HCT116 (cell line): Measurements from ENCODE around the gene CXCR5. TPM values are rescaled to one million over a fixed set of nuclear protein-coding genes. Genes with fewer than 3 reads are reported as not detected.

Experiments
- ATAC-seq: fragments of 200-7000 bp; cut with Tn5 transposase; 2 replicates; pipeline ENCODE4 v1.9.1; 2020; ENCODE audit warnings: mild to moderate bottlenecking, moderate library complexity
- BruUV-seq: library from RNA; stranded (reverse); fragments of 400-500 nt; replicated peaks from 2 replicates; lab custom pipeline; 2021; lab: Mats Ljungman, UMichigan
- CTCF ChIA-PET: fragments of 300-600 bp; sonication (Branson Sonifier 250); formaldehyde crosslinking; loops from one replicate; lab custom pipeline; 2021; ENCODE audit warnings: antibody characterized with exemption; lab: Charles Lee
- POLR2A ChIA-PET: fragments of 300-600, 350-600 bp; sonication (Branson Sonifier 250); formaldehyde crosslinking; loops from one replicate; lab custom pipeline; 2021; ENCODE audit warnings: antibody characterized with exemption; lab: Charles Lee
- RAD21 ChIA-PET, 2 experiments: fragments of 300-600 bp; sonication (Branson Sonifier 250); formaldehyde crosslinking; loops; one replicate each; lab custom pipeline; 2023; ENCODE audit warnings: low total read pairs in 2 of 2; ENCODE audit not compliant: uncharacterized antibody in 2 of 2, unreplicated experiment in 2 of 2, low non-redundant PET in 1 of 2; lab: Charles Lee
- DNase-seq: peaks from one replicate; pipeline ENCODE4 v3.0.0-alpha.2; 2010; ENCODE audit warnings: low read depth, low spot score
- H2AFZ ChIP-seq: fragments of 200-600 bp; shearing (Covaris generic), sonication (generic); 2 replicates; pipeline ENCODE4 v1.6.1; 2017; ENCODE audit warnings: low read depth, mixed run types, mixed read lengths, antibody characterized with exemption, low read length; ENCODE audit not compliant: poor library complexity, severe bottlenecking
- H3K27ac ChIP-seq: 2 replicates; pipeline ENCODE4 v1.5.1; 2012; ENCODE audit warnings: low read depth, low read length
- H3K27me3 ChIP-seq: fragments of 200-600 bp; sonication (generic); 2 replicates; pipeline ENCODE4 v1.6.1; 2016; ENCODE audit warnings: mixed run types, low read length, mixed read lengths; ENCODE audit not compliant: insufficient read depth
- H3K36me3 ChIP-seq, 2 experiments: fragments of 200-500 bp in 1 of 2; fragments of 200-600 bp in 1 of 2; sonication (Bioruptor generic) in 1 of 2; sonication (generic) in 1 of 2; 2 replicates each; pipeline versions ENCODE4 v1.5.1 to v1.6.1; 2014 to 2016; ENCODE audit warnings: low read length in 2 of 2, inconsistent platforms in 1 of 2, mixed read lengths in 1 of 2, mixed run types in 1 of 2; ENCODE audit not compliant: insufficient read depth in 2 of 2, control insufficient read depth in 1 of 2
- H3K4me1 ChIP-seq, 2 experiments: fragments of 200-600 bp in 1 of 2; sonication (generic) in 1 of 2; 2 replicates each; pipeline versions ENCODE4 v1.5.1 to v1.6.1; 2012 to 2017; ENCODE audit warnings: low read length in 2 of 2, inconsistent platforms in 1 of 2, mild to moderate bottlenecking in 1 of 2, mixed read lengths in 1 of 2, mixed run types in 1 of 2, moderate library complexity in 1 of 2; ENCODE audit not compliant: insufficient read depth in 2 of 2, control insufficient read depth in 1 of 2
- H3K4me2 ChIP-seq: fragments of 200-600 bp; sonication (generic); 2 replicates; pipeline ENCODE4 v1.6.1; 2017; ENCODE audit warnings: mixed run types, low read length, mixed read lengths
- H3K4me3 ChIP-seq, 2 experiments: fragments of 200-600 bp in 1 of 2; sonication (generic) in 1 of 2; replicated peaks in 1 of 2; 2 replicates each; pipeline ENCODE4 v1.5.1; 2011 to 2016; ENCODE audit warnings: low read length in 2 of 2, control low read depth in 1 of 2, low read depth in 1 of 2, mild to moderate bottlenecking in 1 of 2, mixed read lengths in 1 of 2, mixed run types in 1 of 2
- H3K79me2 ChIP-seq: fragments of 200-600 bp; sonication (generic); 2 replicates; pipeline ENCODE4 v1.6.1; 2017; ENCODE audit warnings: mild to moderate bottlenecking, mixed run types, low read length, moderate library complexity, mixed read lengths; ENCODE audit not compliant: insufficient read depth
- H3K9ac ChIP-seq: fragments of 200-600 bp; sonication (generic); 2 replicates; pipeline ENCODE4 v1.6.1; 2016; ENCODE audit warnings: low read length, mixed read lengths
- H3K9me2 ChIP-seq: fragments of 200-600 bp; sonication (generic), shearing (Covaris generic); 2 replicates; pipeline ENCODE4 v1.6.1; 2017; ENCODE audit warnings: mixed run types, mild to moderate bottlenecking, moderate library complexity; ENCODE audit not compliant: insufficient read depth
- H3K9me3 ChIP-seq, 2 experiments: fragments of 200-500 bp in 1 of 2; fragments of 200-600 bp in 1 of 2; sonication (Bioruptor generic) in 1 of 2; sonication (generic) in 1 of 2; 2 replicates each; pipeline ENCODE4 v1.6.1; 2014 to 2017; ENCODE audit warnings: low read length in 2 of 2, mixed read lengths in 2 of 2, inconsistent platforms in 1 of 2, low read depth in 1 of 2, mild to moderate bottlenecking in 1 of 2, mixed run types in 1 of 2, moderate library complexity in 1 of 2; ENCODE audit not compliant: control insufficient read depth in 1 of 2, insufficient read depth in 1 of 2
- H4K20me1 ChIP-seq: fragments of 200-600 bp; sonication (generic), shearing (Covaris generic); 2 replicates; pipeline ENCODE4 v1.6.1; 2017; ENCODE audit warnings: mixed run types, mild to moderate bottlenecking, moderate library complexity; ENCODE audit not compliant: insufficient read depth
- CBX3 ChIP-seq: IDR thresholded peaks from 2 replicates; pipeline ENCODE4 v1.6.1; 2012; ENCODE audit warnings: low read depth
- CEBPB ChIP-seq: IDR thresholded peaks from 2 replicates; pipeline ENCODE4 v1.6.1; 2012; ENCODE audit warnings: low read depth
- EGR1 ChIP-seq: IDR thresholded peaks from 2 replicates; pipeline ENCODE4 v1.6.1; 2012; ENCODE audit warnings: low read depth
- ELF1 ChIP-seq: IDR thresholded peaks from 2 replicates; pipeline ENCODE4 v1.6.1; 2012; ENCODE audit warnings: low read depth, borderline replicate concordance
- EZH2 ChIP-seq: fragments of 200-600 bp; sonication (generic); IDR thresholded peaks from 2 replicates; pipeline ENCODE4 v1.6.1; 2017; ENCODE audit warnings: antibody characterized with exemption, mixed run types
- EZH2phosphoT487 ChIP-seq: fragments of 200-600 bp; IDR thresholded peaks from 2 replicates; pipeline ENCODE4 v1.6.1; 2018; ENCODE audit warnings: antibody characterized with exemption, borderline replicate concordance
- FOSL1 ChIP-seq: IDR thresholded peaks from 2 replicates; pipeline ENCODE4 v1.6.1; 2012; ENCODE audit warnings: low read depth
- POLR2A ChIP-seq: IDR thresholded peaks from 2 replicates; pipeline ENCODE4 v1.7.0; 2011; ENCODE audit warnings: borderline replicate concordance; ENCODE audit not compliant: insufficient read depth, insufficient read length; ENCODE audit errors: extremely low read depth
- POLR2AphosphoS5 ChIP-seq: IDR thresholded peaks from 2 replicates; pipeline ENCODE4 v1.6.1; 2011; ENCODE audit warnings: mild to moderate bottlenecking, low read depth, low read length, moderate library complexity
- RAD21 ChIP-seq: IDR thresholded peaks from 2 replicates; pipeline ENCODE4 v1.6.1; 2012; ENCODE audit warnings: low read depth, mild to moderate bottlenecking
- REST ChIP-seq: IDR thresholded peaks from 2 replicates; pipeline ENCODE4 v1.6.1; 2012; ENCODE audit warnings: low read depth
- SIN3A ChIP-seq: IDR thresholded peaks from 2 replicates; pipeline ENCODE4 v1.6.1; 2012; ENCODE audit warnings: low read depth
- SP1 ChIP-seq: IDR thresholded peaks from 2 replicates; pipeline ENCODE4 v1.6.1; 2012; ENCODE audit warnings: low read depth
- SRF ChIP-seq: IDR thresholded peaks from 2 replicates; pipeline ENCODE4 v1.6.1; 2012; ENCODE audit warnings: low read depth
- TCF7L2 ChIP-seq: IDR thresholded peaks from 2 replicates; pipeline ENCODE4 v1.7.0; 2011; ENCODE audit warnings: borderline replicate concordance, inconsistent platforms; ENCODE audit not compliant: insufficient read depth, insufficient read length; ENCODE audit errors: extremely low read depth
- YY1 ChIP-seq: IDR thresholded peaks from 2 replicates; pipeline ENCODE4 v1.6.1; 2011; ENCODE audit warnings: low read length, low read depth, moderate library complexity, mild to moderate bottlenecking; ENCODE audit not compliant: insufficient replicate concordance; ENCODE audit errors: extremely low read depth
- ZFX ChIP-seq: fragments of 450-650 bp; IDR thresholded peaks from 2 replicates; pipeline ENCODE4 v1.6.1; 2017
- ZNF274 ChIP-seq: fragments of 200-500 bp; sonication (Bioruptor generic); IDR thresholded peaks from 2 replicates; pipeline ENCODE4 v1.6.1; 2014; ENCODE audit warnings: mild to moderate bottlenecking, low read depth, low read length, inconsistent platforms
- intact Hi-C: fragments of 100-400 bp; cut with micrococcal nuclease; formaldehyde crosslinking; loops from 2 replicates; pipeline ENCODE4 v1.10.0; 2022
- total RNA-seq: library from RNA; stranded (reverse); gene quantifications from one replicate; pipeline ENCODE4 v1.2.1, GENCODE V29; 2021; ENCODE audit not compliant: unreplicated experiment
- TF ChIP-seq, protein P1 (sequence below): IDR thresholded peaks from 2 replicates; pipeline ENCODE4 v1.6.1; 2011; ENCODE audit warnings: mild to moderate bottlenecking, low read length, moderate library complexity; ENCODE audit not compliant: insufficient replicate concordance; ENCODE audit errors: extremely low read depth
- TF ChIP-seq, protein P2 (sequence below), 3 experiments: fragments of 200-600 bp in 1 of 3; sonication (generic) in 1 of 3; IDR thresholded peaks in 2 of 3; conservative IDR thresholded peaks in 1 of 3; 2 replicates each; pipeline ENCODE4 v1.5.1; 2012 to 2017; ENCODE audit warnings: low read depth in 2 of 3, low read length in 2 of 3, antibody characterized with exemption in 1 of 3, borderline replicate concordance in 1 of 3, control low read depth in 1 of 3, mild to moderate bottlenecking in 1 of 3, mixed read lengths in 1 of 3, mixed run types in 1 of 3, moderate library complexity in 1 of 3; ENCODE audit not compliant: insufficient read depth in 1 of 3

The CXCR5 gene
- total RNA-seq, 1 experiment from 2014 or later = not detected

DNA sequence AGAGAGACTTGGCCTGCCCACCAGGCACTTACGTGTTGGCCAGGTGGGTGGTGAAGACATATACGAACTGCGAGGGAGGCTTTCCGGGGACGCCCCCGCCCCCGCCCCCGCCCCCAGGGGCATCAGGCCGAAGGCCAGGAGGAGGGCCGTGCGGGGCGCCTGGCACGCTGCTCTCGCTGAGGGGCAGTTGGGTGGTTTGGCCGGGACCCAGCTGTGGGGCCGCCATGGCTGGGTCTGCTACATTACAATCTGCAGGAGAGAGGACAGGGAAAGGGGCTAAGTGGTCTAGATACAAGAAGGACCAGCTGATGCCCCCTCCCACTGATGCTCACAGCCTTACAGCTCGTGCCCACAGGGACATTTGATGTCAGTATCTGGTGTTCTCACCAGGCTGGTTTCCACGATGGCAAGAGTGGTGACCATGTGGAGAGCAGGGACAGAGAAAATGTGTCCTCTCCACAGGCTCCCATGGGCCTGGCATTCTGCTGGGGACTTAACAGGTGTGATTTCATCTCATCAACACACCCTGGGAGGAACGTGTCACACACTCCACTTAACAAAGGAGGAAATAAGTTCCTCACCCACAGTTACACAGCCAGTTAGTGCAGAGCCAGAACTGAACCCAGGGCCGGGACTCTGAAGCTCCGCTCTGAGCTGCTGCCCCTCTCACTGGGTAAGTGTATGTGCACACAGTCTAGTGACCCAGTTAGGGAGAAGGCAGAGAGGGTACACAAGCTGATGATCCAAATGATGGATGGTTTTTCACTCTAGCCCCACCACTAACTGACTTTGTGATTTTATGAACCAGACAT, 19.7 kb downstream of the CXCR5 start:
- peaks cover 65% of the 10 kb centered on the region for H3K79me2 ChIP-seq
- peaks cover 4% of the 10 kb centered on the region; the same call in 1 of the 2 replicates for H4K20me1 ChIP-seq
- POLR2A ChIA-PET = no interaction called here
- TF ChIP-seq FOSL1 (no peak), EZH2phosphoT487 (no peak), YY1 (no peak), CBX3 (no peak), EZH2 (no peak), ZFX (no peak), ELF1 (no peak), RAD21 (no peak), EGR1 (no peak), ZNF274 (no peak), SIN3A (no peak), POLR2AphosphoS5 (no peak), SP1 (no peak), CEBPB (no peak), TCF7L2 (no peak), REST (no peak), SRF (no peak), POLR2A (no peak)
- TF ChIP-seq, protein P1, sequence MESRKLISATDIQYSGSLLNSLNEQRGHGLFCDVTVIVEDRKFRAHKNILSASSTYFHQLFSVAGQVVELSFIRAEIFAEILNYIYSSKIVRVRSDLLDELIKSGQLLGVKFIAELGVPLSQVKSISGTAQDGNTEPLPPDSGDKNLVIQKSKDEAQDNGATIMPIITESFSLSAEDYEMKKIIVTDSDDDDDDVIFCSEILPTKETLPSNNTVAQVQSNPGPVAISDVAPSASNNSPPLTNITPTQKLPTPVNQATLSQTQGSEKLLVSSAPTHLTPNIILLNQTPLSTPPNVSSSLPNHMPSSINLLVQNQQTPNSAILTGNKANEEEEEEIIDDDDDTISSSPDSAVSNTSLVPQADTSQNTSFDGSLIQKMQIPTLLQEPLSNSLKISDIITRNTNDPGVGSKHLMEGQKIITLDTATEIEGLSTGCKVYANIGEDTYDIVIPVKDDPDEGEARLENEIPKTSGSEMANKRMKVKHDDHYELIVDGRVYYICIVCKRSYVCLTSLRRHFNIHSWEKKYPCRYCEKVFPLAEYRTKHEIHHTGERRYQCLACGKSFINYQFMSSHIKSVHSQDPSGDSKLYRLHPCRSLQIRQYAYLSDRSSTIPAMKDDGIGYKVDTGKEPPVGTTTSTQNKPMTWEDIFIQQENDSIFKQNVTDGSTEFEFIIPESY = no peak
- TF ChIP-seq, protein P2, sequence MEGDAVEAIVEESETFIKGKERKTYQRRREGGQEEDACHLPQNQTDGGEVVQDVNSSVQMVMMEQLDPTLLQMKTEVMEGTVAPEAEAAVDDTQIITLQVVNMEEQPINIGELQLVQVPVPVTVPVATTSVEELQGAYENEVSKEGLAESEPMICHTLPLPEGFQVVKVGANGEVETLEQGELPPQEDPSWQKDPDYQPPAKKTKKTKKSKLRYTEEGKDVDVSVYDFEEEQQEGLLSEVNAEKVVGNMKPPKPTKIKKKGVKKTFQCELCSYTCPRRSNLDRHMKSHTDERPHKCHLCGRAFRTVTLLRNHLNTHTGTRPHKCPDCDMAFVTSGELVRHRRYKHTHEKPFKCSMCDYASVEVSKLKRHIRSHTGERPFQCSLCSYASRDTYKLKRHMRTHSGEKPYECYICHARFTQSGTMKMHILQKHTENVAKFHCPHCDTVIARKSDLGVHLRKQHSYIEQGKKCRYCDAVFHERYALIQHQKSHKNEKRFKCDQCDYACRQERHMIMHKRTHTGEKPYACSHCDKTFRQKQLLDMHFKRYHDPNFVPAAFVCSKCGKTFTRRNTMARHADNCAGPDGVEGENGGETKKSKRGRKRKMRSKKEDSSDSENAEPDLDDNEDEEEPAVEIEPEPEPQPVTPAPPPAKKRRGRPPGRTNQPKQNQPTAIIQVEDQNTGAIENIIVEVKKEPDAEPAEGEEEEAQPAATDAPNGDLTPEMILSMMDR (IDR thresholded peaks at IDR 0.05 in 2 of 3, conservative IDR thresholded peaks at IDR 0.05 in 1 of 3; ENCODE audit: borderline replicate concordance in 1 of 3, insufficient read depth in 1 of 3, low read depth in 2 of 3, low read length in 2 of 3) = no peak
- intact Hi-C loops = no loop called here
- RAD21 ChIA-PET = interaction anchor here in 1 of 2 experiments (0.6 kb wide), 1 partner anchor 56 kb away, joined by 3 read pairs; no protein-coding TSS in a partner anchor
- H3K36me3 ChIP-seq = peaks cover 35 to 68% of the 10 kb centered on the region in 2 experiments
- H3K4me3 ChIP-seq = no peak overlapping the region
- no peak for ATAC-seq
- peaks cover 13 to 22% of the 10 kb centered on the region in 2 experiments for H3K4me1 ChIP-seq
- no peak for DNase-seq
- CTCF ChIA-PET = no interaction called here
- H3K27me3 ChIP-seq = no peaks in the 10 kb centered on the region
- no peaks in the 10 kb centered on the region for H3K9me3 ChIP-seq
- H3K9ac ChIP-seq = no peak overlapping the region
- BruUV-seq = no TSS peak
- H2AFZ ChIP-seq = no peak overlapping the region
- H3K4me2 ChIP-seq = no peak overlapping the region
- no peaks in the 10 kb centered on the region for H3K9me2 ChIP-seq
- H3K27ac ChIP-seq = no peak overlapping the region
